Activated CD8-positive, alpha-beta memory T cell treated with anti-CD3 and anti-CD28 coated beads, Interleukin-2, amount 50 U/mL, for 24 hours (primary cell): ENCODE data around the gene IL1RL2.

Source experiments
- DNase-seq: peaks from one replicate; pipeline ENCODE4 v3.0.0-alpha.2; 2020; ENCODE audit errors: extremely low read depth

The IL1RL2 gene

DNA sequence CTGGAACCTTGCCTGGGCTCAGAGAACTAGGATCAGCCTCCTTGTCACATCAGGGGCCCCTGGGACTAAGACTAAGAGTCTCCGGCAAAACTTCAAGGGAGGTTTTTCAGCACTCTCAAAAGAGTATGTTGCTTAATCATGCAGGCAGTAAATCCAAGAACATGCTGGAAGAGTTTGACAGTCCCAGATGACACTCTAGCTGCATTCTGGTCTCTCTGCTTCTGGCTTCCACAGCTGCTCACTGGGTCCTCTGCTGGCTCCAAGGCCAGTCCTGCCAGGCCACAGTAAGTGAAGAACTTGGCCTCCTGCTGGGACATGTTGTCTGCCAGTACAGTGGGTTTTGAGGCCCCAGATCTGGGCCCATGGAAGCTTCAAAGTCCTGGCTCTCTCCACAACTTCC, 79.4 kb downstream of the IL1RL2 start:
- DNase-seq = no peak

DNA sequence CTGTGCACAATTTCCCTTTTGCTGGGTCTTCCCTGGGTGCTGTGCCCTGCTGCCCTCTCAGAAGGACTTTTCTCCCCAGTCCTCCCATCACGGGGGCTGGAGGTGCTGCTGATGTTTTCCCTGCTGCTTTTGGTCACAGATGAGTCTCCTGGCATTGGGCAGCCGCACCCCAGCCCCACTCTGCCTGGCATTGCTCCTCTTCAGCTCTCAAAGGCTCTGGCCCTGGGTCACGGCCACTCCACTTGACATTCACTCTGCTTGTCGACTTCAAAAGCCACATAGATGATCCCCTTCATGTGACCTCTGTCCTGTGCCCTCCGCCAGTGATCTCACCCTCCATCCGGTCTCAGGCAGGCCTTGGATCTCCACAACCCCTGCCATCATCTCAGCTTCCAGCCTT, 81.0 kb downstream of the IL1RL2 start:
- DNase-seq = no peak

DNA sequence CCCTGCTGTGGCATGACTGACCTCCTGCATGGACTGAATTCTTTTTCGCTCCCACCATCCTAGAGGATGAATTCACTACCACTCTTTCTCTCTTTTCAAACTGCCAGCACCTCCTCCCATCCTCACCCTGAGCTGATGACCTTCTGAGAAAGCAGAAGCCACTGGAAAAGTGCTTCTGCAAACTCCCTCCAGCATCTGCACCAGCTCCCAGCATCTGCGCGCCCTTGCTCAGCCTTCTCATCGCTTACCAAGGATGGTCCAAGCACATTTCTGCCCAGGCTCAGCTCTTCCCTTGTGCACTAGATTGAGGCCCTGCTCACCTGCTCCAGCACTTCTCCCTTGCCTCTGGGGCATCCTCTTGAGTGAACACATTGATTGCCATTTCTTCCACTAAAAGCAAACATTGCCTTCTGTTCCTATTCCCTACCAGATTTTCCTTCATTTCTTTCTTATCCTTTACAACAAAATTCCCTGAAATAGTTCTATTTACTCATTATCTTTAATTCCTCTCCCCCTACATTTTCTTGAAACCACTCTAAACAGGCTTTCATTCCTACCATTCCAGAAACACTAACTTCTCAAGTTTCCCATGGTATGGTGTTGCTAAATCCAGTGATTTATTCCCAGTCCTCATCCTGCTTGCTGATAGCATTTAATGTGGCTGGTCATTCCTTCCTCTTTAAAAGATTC, 81.8 kb downstream of the IL1RL2 start:
- no peak for DNase-seq

DNA sequence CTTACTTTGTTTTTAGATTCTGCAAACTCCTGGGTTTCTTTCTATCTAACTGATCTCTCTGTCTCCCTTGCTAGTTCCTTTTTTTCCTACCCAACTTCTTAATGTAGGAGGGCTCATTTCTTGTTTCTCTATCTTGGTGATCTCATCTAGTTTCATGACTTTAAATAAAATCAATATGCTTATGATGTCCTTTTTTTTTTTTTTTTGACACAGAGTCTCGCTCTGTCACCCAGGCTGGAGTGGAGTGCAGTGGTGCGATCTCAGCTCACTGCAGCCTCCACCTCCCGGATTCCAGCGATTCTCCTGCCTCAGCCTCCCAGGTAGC, 82.3 kb downstream of the IL1RL2 start:
- no peak for DNase-seq

DNA sequence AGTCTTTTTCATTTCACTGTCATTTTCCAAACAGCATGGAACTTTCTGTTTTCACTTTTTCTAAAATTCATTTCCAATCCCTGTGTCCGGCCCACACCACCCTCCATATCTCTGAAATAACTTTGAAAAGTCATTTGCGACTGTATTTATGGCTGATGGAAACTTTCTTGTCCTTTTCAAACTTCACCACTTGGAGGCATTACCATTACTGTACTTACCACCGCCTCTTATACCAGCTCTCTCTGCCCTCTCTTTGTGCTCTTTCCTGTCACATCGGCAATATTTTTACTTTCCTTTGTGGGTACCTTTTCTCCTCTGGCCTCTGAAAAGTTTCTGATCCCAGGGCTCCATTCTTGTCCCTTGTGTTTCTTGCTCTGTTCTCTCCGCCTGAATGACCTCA, 85.0 kb downstream of the IL1RL2 start:
- no peak for DNase-seq

DNA sequence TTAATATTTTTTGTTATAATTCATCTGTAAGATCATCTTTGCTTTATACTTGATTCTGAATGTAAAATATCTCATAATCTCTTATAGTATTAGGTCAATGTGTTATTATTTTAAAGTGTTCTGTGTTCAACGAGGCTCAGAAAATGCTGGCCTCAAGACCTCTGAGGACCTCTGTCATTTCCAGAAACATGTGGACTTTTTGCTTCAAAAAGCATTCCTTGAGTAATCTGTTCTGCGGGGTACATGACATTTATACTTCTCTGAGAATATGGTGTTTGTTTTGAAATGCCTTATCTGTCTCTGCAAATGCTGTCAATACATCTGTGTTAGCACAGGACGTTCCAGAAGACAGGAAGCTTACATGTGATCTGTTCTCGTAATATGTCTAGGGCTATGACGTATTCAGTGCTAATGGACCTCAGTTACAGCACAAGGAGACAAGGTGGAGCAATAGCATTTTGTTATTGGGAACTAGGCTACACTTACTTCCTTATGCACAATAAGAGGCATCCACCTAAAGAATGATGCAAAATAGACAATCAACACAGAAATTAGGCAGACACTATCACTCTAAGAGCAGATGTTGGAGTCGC, 86.9 kb downstream of the IL1RL2 start:
- no peak for DNase-seq

DNA sequence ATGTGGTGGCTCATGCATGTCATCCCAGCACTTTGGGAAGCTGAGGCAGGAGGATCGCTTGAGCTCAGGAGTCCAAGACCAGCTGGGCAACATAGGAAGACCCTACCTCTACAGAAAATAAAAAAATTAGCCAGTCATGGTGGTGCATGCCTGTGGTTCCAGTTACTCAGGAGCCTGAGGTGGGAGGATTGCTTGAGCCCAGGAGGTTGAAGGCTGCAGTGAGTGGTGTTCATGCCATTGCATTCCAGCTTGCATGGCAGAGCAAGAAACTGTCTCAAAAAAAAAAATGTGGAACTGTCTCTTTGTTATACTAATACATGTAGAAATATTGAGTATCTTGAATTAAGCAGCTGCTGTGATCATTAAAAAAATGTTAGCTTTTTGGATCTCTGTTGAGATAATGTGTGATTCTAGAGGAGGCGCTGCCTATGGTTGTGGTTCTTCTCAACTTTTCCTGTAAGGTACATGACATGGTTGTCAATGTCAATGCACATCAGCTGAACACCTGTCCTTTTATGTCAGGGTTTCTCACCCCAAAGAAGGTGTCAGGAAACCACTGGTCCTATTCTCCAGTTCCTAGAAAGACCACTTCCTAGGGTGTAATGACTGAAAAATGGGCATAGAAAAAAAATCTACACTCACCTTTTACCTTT, 89.9 kb downstream of the IL1RL2 start:
- DNase-seq = no peak

DNA sequence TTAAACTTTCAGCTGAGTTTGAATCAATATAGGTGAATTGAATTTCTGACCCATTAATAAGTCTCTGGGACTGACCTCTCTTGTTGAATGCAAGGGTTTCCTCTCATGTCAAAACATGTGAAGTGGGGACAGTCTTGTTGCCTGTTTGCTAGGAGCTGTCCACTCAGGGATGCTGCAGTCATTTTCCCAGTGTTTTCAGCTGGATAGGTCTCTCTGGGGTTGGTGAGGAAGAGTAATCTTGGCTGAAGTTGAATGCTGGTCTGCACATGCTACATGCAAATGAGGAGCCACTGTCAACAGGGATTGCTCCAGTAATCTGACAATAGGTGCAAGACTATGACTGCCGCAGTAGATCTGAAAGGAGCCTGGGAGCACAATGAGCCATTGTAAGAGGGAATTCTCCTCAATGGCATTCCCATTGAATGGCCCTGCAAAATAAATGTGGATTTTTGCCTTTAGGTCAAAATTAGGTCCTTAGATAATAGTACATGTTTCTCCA, 90.4 kb downstream of the IL1RL2 start:
- no peak for DNase-seq

DNA sequence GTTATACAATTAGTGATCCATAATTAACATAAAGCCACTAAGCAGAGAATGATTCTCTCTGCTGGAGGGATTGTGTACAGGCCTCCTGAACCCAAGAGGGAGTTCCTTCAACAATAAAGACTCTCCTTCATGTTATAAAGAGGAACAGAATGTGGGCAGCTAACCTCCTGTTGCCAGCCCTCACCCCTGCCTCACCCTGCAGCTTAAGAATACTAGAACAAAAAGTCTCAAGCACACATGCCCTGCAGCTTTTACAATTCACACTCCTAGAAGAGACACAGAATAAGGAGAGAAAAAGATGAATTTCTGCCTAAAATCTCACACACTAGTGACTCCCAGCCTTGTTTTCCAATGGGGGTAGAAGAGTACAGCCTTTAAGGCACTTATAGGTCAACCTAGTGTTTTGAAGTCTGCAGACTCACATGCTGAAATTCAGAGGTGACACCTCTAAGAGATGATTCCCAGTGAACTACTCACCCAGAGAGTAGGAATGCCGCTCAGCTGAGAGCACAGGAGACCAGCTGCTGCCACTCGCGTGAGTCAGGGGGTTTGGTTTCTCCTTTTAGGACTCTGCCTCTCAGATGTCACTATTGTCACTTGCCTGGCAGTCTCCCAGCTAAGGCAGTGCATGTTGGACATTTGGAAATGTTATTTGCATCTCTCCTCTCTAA, 92.0 kb downstream of the IL1RL2 start:
- no peak for DNase-seq

DNA sequence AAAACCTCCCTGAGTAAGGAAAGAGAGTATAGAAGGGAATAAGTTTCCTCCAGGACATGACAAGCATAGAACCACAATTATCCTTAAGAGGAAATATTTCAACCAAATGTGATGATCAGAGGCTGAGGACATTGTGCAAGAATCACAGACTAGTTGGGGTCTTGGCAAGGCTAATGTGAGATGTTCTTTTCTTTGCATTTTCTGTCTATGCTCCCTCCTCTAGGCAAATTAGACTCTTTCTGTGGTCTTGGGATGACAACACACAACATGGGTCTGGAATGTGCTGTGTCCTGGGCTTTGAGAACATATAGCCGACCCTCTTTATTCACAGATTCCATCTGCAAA, 92.5 kb downstream of the IL1RL2 start:
- DNase-seq = no peak

DNA sequence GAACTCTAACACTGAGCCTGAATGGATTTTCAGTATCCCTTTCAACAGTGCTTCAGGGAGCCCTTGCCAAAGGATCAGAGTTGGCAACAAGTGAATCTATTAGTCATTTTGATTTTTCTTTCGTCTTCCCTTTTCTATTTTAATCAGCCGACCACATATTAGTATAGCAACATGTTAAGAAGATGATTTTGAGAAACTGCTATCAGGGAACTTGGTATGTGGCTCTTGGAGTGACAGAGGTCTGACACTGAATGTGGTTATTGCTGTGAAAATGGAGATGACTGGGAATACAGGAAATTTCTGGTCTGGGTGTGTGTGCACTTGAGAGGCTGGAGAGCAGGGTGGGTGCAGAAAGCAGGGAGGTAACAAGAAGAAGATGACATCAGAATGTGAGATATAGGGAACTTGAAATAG, 95.9 kb downstream of the IL1RL2 start:
- DNase-seq = no peak

DNA sequence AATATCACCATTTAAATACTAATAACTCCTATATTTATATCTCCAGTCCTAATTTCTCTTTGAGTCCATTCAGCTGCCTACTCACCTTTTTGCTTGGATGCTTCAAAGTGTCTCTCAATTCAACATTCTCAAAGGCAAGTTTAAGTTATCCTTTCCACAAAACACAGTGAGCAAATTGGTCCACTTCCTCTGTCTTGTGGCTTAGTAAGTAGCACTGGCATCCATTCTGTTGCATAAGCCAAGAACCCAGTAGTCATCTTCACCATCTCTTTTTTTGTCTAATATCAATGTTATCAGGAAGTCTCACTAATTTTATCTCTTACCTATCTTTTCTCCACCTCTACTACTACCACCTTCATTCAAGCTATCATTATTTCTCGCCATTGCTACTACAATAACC, 97.2 kb downstream of the IL1RL2 start:
- DNase-seq = no peak

DNA sequence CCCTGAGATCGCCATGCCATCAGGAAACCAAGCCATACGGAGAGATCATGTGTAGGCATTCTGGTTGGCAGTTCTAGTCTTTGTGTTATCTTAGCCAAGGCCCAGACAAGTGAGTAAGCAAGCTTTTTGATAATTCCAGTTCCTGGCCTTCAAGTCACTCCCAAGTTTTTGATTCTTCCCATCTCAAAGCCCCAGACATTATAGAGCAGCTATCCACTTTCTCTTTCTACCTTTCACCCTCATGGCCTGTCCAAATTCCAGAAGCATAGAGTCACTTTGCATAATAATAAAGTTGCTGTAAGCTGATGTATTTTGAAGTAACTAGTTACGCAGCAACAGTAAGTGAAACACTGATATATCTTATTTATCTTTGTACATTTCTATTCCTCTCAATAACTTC, 97.8 kb downstream of the IL1RL2 start:
- DNase-seq = no peak

DNA sequence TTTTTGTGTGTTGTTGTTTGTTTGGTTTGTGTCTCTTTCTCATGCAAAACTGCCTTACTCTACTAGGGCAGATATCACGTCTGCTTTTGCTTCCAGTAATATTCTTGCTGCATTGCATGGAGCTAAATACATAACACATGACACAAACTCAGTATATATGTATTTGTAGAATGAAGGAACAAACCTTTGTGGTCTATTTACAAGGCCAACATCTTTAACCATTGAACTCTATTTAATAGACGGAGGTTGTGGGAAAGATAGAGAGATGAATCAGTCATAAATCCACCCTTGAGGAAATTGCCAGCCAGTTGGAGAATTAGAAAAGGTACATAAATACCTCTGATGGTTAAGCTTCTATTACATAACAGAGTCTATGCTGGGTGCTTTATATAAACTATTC, 98.5 kb downstream of the IL1RL2 start:
- DNase-seq = no peak

DNA sequence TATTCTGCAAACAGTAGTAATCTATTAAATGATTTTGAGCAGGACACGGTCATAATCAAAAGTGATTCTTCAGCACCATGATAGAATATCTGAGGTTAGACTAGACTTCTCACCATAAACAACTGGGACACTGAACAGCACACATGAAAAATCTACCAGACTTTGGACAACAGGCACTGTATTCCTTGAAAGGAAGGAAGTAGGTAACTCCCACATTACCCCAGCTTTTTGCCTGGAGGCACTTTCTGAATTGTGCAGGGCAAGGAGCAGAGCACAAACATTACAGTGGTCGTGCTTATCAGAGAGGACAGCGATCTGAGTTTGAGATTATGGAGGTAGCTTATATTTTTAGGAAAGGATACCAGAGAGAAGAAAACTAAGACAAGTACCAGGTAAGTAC, 99.2 kb downstream of the IL1RL2 start:
- no peak for DNase-seq

DNA sequence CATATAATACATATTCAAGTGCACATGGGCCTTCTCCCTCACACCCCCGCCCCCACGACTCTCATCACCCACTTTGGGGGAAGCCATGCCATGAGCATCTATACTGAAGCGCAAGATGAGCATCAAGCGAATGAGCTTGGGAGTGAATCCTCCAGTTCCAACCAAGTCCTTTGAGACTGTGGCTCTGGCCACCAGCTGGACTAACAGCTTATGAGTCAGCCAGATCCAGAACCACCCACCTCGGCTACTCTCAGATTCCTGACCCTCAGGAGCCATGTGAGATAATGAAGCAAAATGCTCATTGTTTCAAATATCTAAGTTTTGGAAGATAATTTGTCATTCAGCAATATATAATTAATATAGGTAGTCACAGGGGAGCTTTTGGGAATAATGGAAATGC, 102.3 kb downstream of the IL1RL2 start:
- no peak for DNase-seq
